Measurements from ENCODE around the gene FAM118A. TPM values are rescaled to one million over a fixed set of nuclear protein-coding genes. Genes with fewer than 3 reads are reported as not detected.
A peak's percentile ranks its signal among the peaks of the same experiment; 100 is the strongest.

Gene FAM118A
- polyA plus RNA-seq, 3 donors: 20.0 to 423 (median 27.9) TPM

DNA sequence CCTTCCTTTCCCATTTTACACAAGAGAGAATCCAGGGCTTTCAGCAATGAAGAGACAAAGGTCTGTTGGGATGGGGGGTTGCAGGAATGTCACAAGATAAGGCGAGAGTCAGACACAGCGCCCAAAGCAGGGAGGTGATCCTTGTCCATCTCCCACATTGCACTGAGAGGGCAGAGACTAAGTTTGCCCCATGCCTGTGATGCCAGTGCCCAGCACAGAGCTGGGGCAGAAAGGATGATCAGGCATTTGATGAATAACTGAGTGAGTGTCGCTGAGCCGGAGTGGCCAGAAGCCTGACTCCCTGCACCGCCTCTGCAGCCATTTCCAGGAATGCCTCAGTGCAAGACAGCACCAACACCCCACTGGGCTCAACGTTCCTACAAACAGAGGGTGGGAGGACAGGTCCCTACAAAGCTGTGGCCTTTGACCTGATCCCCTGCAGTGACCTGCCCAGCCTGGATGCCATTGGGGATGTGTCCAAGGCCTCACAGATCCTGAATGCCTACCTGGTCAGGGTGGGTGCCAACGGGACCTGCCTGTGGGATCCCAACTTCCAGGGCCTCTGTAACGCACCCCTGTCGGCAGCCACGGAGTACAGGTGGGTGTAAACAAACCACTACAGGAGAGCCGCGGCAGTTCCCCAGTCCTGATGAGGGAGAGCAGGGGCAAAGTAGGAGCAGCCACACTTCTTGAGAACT, 22.7 kb upstream of the FAM118A start:
- Mint-ChIP-seq H3K4me3 (peak overlapping the region in 1 of 2 donors; percentile 6), H3K27ac (peak overlapping the region; percentile 78 to 95 (median 90)), H3K36me3 (no peaks in the 10 kb centered on the region), H3K4me1 (peaks cover 31% of the 10 kb centered on the region), H3K27me3 (ENCODE audit: low read depth in 3 of 3) (peaks cover 0 to 6% (median 4%) of the 10 kb centered on the region in 3 donors), H3K9me3 (peaks cover 0 to 5% (median under 1%) of the 10 kb centered on the region in 7 donors)
- H2AFZ ChIP-seq (ENCODE audit: insufficient read depth, low read depth, low read length, poor library complexity, severe bottlenecking): no peak overlapping the region
- intact Hi-C loops (cut with micrococcal nuclease): no loop called here
- peak overlapping the region; percentile 61 to 80 for H3K27ac ChIP-seq (ENCODE audit: low read depth in 1 of 2, low read length in 2 of 2)
- H4K20me1 ChIP-seq (ENCODE audit: insufficient read depth, low read length): no peaks in the 10 kb centered on the region
- no peaks in the 10 kb centered on the region for H3K27me3 ChIP-seq (ENCODE audit: control insufficient read depth in 2 of 2, insufficient read depth in 2 of 2, low read length in 2 of 2)
- TF ChIP-seq, protein P1, sequence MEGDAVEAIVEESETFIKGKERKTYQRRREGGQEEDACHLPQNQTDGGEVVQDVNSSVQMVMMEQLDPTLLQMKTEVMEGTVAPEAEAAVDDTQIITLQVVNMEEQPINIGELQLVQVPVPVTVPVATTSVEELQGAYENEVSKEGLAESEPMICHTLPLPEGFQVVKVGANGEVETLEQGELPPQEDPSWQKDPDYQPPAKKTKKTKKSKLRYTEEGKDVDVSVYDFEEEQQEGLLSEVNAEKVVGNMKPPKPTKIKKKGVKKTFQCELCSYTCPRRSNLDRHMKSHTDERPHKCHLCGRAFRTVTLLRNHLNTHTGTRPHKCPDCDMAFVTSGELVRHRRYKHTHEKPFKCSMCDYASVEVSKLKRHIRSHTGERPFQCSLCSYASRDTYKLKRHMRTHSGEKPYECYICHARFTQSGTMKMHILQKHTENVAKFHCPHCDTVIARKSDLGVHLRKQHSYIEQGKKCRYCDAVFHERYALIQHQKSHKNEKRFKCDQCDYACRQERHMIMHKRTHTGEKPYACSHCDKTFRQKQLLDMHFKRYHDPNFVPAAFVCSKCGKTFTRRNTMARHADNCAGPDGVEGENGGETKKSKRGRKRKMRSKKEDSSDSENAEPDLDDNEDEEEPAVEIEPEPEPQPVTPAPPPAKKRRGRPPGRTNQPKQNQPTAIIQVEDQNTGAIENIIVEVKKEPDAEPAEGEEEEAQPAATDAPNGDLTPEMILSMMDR (IDR thresholded peaks at IDR 0.05): no peak
- peaks cover 78 to 85% of the 10 kb centered on the region in 2 donors for H3K4me1 ChIP-seq (ENCODE audit: control insufficient read depth in 1 of 2, insufficient read depth in 2 of 2, low read length in 2 of 2)
- no peak overlapping the region for H3K4me3 ChIP-seq (replicated peaks in 1 of 3; ENCODE audit: low read depth in 2 of 3, low read length in 3 of 3)
- H3K9me3 ChIP-seq (replicated peaks in 1 of 2; ENCODE audit: control insufficient read depth in 1 of 2, insufficient read depth in 1 of 2, low read length in 2 of 2): no peaks in the 10 kb centered on the region
- no peaks in the 10 kb centered on the region for H3K79me2 ChIP-seq (ENCODE audit: insufficient read depth, low read length)
- no peak overlapping the region for H3K9ac ChIP-seq (ENCODE audit: insufficient read depth, low read length, poor library complexity, severe bottlenecking)
- H3K36me3 ChIP-seq (replicated peaks in 1 of 2; ENCODE audit: control insufficient read depth in 1 of 2, insufficient read depth in 2 of 2, low read length in 2 of 2): no peaks in the 10 kb centered on the region
- DNase-seq: no peak
- 97% methylated on average over 7 of the region's 12 CpGs for WGBS (ENCODE audit: insufficient coverage)
- peak overlapping the region; percentile 5 for H3K4me2 ChIP-seq (replicated peaks; ENCODE audit: extremely low read depth, low read length, poor library complexity, severe bottlenecking)

DNA sequence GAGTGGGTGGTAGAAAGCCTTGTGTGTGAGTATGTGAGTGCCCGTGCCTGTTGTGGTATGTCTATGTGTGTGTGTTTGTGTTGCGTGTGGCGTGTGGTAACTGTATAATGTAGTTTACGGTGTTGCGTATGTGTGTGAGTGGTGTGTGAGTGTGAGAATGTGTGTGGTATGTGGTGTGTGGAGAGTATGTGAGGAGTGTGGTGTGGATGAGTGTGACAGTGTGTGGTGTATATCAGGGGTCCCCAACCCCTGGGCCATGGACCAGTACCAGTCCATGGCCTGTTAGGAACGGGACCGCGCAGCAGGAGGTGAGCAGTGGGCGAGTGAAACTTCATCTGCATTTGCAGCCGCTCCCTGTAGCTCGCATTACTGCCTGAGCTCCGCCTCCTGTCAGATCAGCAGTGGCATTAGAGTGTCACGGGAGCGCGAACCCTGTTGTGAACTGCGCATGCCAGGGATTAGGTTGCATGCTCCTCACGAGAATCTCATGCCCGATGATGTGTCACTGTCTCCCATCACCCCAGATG, 19.3 kb upstream of the FAM118A start:
- no peaks in the 10 kb centered on the region for H3K27me3 Mint-ChIP-seq (ENCODE audit: low read depth in 3 of 3)
- Histone ChIP-seq H3K9ac (ENCODE audit: insufficient read depth, low read length, poor library complexity, severe bottlenecking) (no peak overlapping the region), H4K20me1 (ENCODE audit: insufficient read depth, low read length) (no peaks in the 10 kb centered on the region), H3K27me3 (ENCODE audit: control insufficient read depth in 2 of 2, insufficient read depth in 2 of 2, low read length in 2 of 2) (no peaks in the 10 kb centered on the region), H3K4me2 (replicated peaks; ENCODE audit: extremely low read depth, low read length, poor library complexity, severe bottlenecking) (no peak overlapping the region), H3K27ac (ENCODE audit: low read depth in 1 of 2, low read length in 2 of 2) (no peak overlapping the region), H3K36me3 (replicated peaks in 1 of 2; ENCODE audit: control insufficient read depth in 1 of 2, insufficient read depth in 2 of 2, low read length in 2 of 2) (no peaks in the 10 kb centered on the region), H3K79me2 (ENCODE audit: insufficient read depth, low read length) (no peaks in the 10 kb centered on the region), H3K4me3 (replicated peaks in 1 of 3; ENCODE audit: low read depth in 2 of 3, low read length in 3 of 3) (no peak overlapping the region), H3K9me3 (replicated peaks in 1 of 2; ENCODE audit: control insufficient read depth in 1 of 2, insufficient read depth in 1 of 2, low read length in 2 of 2) (no peaks in the 10 kb centered on the region), H2AFZ (ENCODE audit: insufficient read depth, low read depth, low read length, poor library complexity, severe bottlenecking) (no peak overlapping the region), H3K4me1 (ENCODE audit: control insufficient read depth in 1 of 2, insufficient read depth in 2 of 2, low read length in 2 of 2) (peaks cover 83 to 88% of the 10 kb centered on the region in 2 donors)
- peak in 2 of 3 donors; percentile 42 to 56 for DNase-seq
- H3K4me3 Mint-ChIP-seq: no peak overlapping the region
- TF ChIP-seq, protein P1 (IDR thresholded peaks at IDR 0.05): no peak
- H3K9me3 Mint-ChIP-seq: peaks cover 0 to 5% (median 0%) of the 10 kb centered on the region in 7 donors
- peaks cover 26% of the 10 kb centered on the region for H3K4me1 Mint-ChIP-seq
- 90% methylated on average over 17 of the region's 18 CpGs for WGBS (ENCODE audit: insufficient coverage)
- H3K27ac Mint-ChIP-seq: no peak overlapping the region
- intact Hi-C loops (cut with micrococcal nuclease): no loop called here
- H3K36me3 Mint-ChIP-seq: no peaks in the 10 kb centered on the region

All from CD14-positive monocyte (primary cell).